GM21576 (cell line): ENCODE measurements around the gene ENOX1.
"Not testable (repeated sequence)": the region's sequence is repeated elsewhere in the genome, so short reads cannot be mapped to it uniquely, and the experiment has no call there.

Source experiments
- ATAC-seq: cut with Tn5 transposase; IDR thresholded peaks from one replicate; pipeline ENCODE4 v1.9.1; 2021; ENCODE audit warnings: mild to moderate bottlenecking, moderate library complexity; ENCODE audit not compliant: unreplicated experiment

ENOX1 gene

GRCh38 chr13:43185226-43185625, 601.5 kb downstream of the ENOX1 start:
- ATAC-seq, result no peak

- no peak for ATAC-seq
Measured at GRCh38 chr13:43180837-43181236, 605.9 kb downstream of the ENOX1 start.

- ATAC-seq, result no peak
Measured at GRCh38 chr13:43180036-43180660, 606.6 kb downstream of the ENOX1 start.

GRCh38 chr13:43171489-43171888, 615.3 kb downstream of the ENOX1 start:
- no peak for ATAC-seq

GRCh38 chr13:43170506-43170905, 616.3 kb downstream of the ENOX1 start:
- ATAC-seq, result no peak

GRCh38 chr13:43168434-43168833, 618.3 kb downstream of the ENOX1 start:
- not testable (repeated sequence) for ATAC-seq

GRCh38 chr13:43167731-43168130, 619.0 kb downstream of the ENOX1 start:
- ATAC-seq, result no peak

- no peak for ATAC-seq
Measured at GRCh38 chr13:43166644-43167457, 619.9 kb downstream of the ENOX1 start.
